ENCODE data around the gene PHRF1. TPM values are rescaled to one million over a fixed set of nuclear protein-coding genes. Genes with fewer than 3 reads are reported as not detected.

Gene PHRF1
- total RNA-seq, 2 experiments from 2014 or later: 40.0 to 44.5 TPM

- Mint-ChIP-seq H3K9me3 (ENCODE audit: low read depth) (no peaks in the 10 kb centered on the region), H3K4me1 (no peaks in the 10 kb centered on the region), H3K27ac (no peak overlapping the region), H3K27me3 (peaks cover 2% of the 10 kb centered on the region), H3K4me3 (no peak overlapping the region), H3K36me3 (ENCODE audit: low read depth) (no peaks in the 10 kb centered on the region)
- intact Hi-C loops (cut with DNase I, micrococcal nuclease): loop anchor here (1.0 to 5.0 kb wide), 6 partner anchors 17 to 169 kb away; partner anchors contain the start of genes LRRC56 (in 1 of the 2), PHRF1 (in 1 of the 2) and SCT (in 1 of the 2)
- DNase-seq (peak; percentile 87), ATAC-seq (peak; percentile 85)
- POLR2A ChIA-PET: no interaction called here
- CTCF ChIA-PET: interaction anchor here (0.8 to 1.5 kb wide), 17 partner anchors 9 to 199 kb away, joined by 3 to 13 read pairs (median 4); partner anchors contain the start of genes HRAS, PHRF1 and TMEM80
Measured at GRCh38 chr11:554428-555226, 21.6 kb upstream of the PHRF1 start.

DNA sequence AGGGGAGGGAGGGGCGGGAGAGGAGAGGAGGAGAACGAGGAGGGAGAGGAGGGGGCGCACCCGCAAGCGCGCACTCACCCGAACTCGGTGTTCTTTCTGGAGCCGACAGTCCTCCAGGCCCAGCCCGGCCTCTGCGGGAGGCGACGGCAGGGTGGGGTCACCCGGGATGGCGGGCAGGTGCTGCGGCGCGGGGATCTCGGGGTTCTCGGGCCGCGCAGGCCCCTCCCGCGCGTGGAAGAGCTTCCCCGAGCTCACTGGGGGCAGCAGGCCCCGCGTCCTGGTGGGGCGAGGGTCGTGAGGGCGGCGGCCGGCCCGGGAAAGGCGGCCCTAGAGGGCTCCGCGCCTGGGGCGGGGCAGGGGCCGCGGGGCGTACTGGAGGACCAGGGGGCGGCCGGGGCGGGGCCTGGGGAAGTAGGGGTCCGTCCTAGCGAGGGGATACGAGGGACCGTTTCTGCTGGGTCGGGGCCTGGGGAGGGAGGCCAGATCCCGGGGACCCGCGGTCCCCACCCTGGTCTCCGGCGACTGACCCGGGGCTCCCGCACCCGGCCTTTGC is 21.0 kb upstream of the PHRF1 start:
- Mint-ChIP-seq H3K27me3 (peaks cover 2% of the 10 kb centered on the region), H3K4me3 (no peak overlapping the region), H3K27ac (no peak overlapping the region), H3K36me3 (ENCODE audit: low read depth) (no peaks in the 10 kb centered on the region), H3K4me1 (peaks cover 4% of the 10 kb centered on the region), H3K9me3 (ENCODE audit: low read depth) (no peaks in the 10 kb centered on the region)
- intact Hi-C loops (cut with DNase I, micrococcal nuclease): loop anchor here (1.0 to 5.0 kb wide), 6 partner anchors 18 to 168 kb away; partner anchors contain the start of genes LRRC56 (in 1 of the 2), PHRF1 (in 1 of the 2) and SCT (in 1 of the 2)
- POLR2A ChIA-PET: no interaction called here
- no peak for DNase-seq
- CTCF ChIA-PET: interaction anchor here (0.7 to 2.4 kb wide), 12 partner anchors 10 to 248 kb away, joined by 3 to 13 read pairs (median 4); partner anchors contain the start of gene TMEM80
- peak; percentile 6 for ATAC-seq

DNA sequence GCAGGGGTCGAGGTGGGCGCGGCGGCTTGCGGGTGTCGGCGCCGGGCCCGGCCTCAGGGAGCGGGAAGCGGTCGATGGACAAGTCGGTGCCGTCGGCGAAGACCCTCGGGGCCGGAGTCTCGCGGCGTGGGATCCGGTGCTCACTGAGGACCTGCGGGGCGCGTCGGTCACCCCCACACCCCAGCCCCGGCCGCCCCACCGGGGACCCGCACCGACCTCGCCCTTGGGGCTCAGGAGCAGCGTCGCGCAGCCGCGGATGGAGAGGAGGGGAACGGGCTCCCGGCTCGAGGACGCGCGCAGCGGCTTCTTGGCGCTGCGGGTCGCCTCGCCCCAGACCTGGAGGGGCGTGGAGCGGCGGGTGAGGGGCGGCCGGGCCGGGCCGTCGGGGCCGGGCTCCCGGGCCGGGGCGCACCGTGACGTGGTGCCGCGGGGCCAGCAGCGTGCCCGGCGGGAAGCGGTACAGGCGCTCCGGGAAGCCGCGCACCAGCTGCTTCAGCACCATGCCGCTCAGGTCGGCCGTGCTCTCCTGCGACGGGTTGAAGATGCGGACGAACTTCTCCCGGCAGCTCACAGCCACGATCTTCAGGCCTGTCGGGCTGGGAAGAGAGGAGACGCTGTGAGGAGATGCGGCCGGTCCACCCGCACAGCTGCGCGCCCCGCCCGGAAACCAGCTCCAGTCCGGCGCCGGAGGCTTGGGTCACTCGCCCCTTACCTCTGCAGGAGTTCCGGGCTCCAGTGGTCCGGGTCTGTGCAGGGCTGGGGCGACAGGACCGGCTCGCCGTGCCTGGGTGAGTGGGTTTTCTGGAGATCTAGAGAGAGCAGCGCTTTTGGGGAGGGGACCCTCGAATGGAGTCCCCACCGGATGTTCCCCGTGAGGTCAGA is 20.2 kb upstream of the PHRF1 start:
- DNase-seq (peak; percentile 57), ATAC-seq (no peak)
- intact Hi-C loops (cut with DNase I, micrococcal nuclease): loop anchor here (1.0 to 5.0 kb wide), 6 partner anchors 19 to 167 kb away; partner anchors contain the start of genes LRRC56 (in 1 of the 2), PHRF1 (in 1 of the 2) and SCT (in 1 of the 2)
- Mint-ChIP-seq H3K27ac (no peak overlapping the region), H3K36me3 (ENCODE audit: low read depth) (no peaks in the 10 kb centered on the region), H3K9me3 (ENCODE audit: low read depth) (no peaks in the 10 kb centered on the region), H3K27me3 (peaks cover 2% of the 10 kb centered on the region), H3K4me1 (peaks cover 4% of the 10 kb centered on the region), H3K4me3 (no peak overlapping the region)
- POLR2A ChIA-PET: interaction anchor here (1.0 kb wide), 1 partner anchor 20 kb away, joined by 4 read pairs; no protein-coding TSS in a partner anchor
- CTCF ChIA-PET: interaction anchor here (0.7 to 2.4 kb wide), 5 partner anchors 18 to 248 kb away, joined by 3 to 8 read pairs (median 4); no protein-coding TSS in a partner anchor

DNA sequence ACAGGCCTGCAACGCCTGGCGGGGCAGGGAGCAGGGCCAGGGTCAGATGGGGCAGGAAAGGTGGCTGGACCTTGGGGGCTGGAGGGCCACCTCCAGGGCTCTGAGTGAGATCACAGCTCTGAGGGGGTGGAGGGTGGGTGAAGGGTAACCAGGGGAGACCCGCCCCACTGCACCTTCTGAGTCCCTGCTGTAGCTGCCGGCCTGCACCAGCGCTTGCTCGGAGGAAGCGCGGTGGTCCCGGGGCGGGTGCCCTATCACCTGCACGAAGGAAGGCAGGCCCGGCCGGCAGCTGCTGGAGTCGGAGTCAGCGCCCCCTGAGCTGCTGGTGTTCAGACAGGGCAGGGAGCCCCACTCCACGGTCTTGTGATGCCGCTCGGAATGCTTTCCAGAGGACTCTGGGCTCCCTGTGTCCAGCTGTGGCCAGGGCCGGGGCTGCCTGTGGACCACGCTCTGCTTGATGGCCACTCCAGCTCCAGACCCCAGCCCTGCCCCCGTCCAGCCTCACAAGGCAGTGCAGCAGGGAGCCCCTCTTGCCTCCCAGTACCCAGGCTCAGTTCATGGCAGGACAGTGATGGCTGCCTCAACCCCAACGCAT is 19.5 kb upstream of the PHRF1 start:
- ATAC-seq: no peak
- no peaks in the 10 kb centered on the region for H3K9me3 Mint-ChIP-seq (ENCODE audit: low read depth)
- H3K27ac Mint-ChIP-seq: no peak overlapping the region
- intact Hi-C loops (cut with DNase I, micrococcal nuclease): loop anchor here in 1 of 2 experiments (5.0 kb wide), 1 partner anchor 71 kb away; the partner anchor contains the start of gene SCT
- peak; percentile 10 for DNase-seq
- H3K4me1 Mint-ChIP-seq: peaks cover 7% of the 10 kb centered on the region
- POLR2A ChIA-PET: interaction anchor here (1.0 kb wide), 1 partner anchor 19 kb away, joined by 4 read pairs; no protein-coding TSS in a partner anchor
- CTCF ChIA-PET: interaction anchor here (0.7 to 2.4 kb wide), 3 partner anchors 19 to 170 kb away, joined by 3 to 8 read pairs (median 4); no protein-coding TSS in a partner anchor
- no peaks in the 10 kb centered on the region for H3K36me3 Mint-ChIP-seq (ENCODE audit: low read depth)
- H3K27me3 Mint-ChIP-seq: peaks cover 2% of the 10 kb centered on the region
- H3K4me3 Mint-ChIP-seq: no peak overlapping the region

GRCh38 chr11:557328-558132 is 18.7 kb upstream of the PHRF1 start:
- peak; percentile 18 for DNase-seq
- POLR2A ChIA-PET: no interaction called here
- Mint-ChIP-seq H3K4me1 (peaks cover 8% of the 10 kb centered on the region), H3K4me3 (no peak overlapping the region), H3K27ac (no peak overlapping the region), H3K9me3 (ENCODE audit: low read depth) (no peaks in the 10 kb centered on the region), H3K27me3 (peaks cover 2% of the 10 kb centered on the region), H3K36me3 (ENCODE audit: low read depth) (no peaks in the 10 kb centered on the region)
- CTCF ChIA-PET: interaction anchor here (2.4 kb wide), 1 partner anchor 169 kb away, joined by 8 read pairs; no protein-coding TSS in a partner anchor
- no peak for ATAC-seq
- intact Hi-C loops (cut with DNase I, micrococcal nuclease): loop anchor here in 1 of 2 experiments (5.0 kb wide), 1 partner anchor 70 kb away; the partner anchor contains the start of gene SCT

DNA sequence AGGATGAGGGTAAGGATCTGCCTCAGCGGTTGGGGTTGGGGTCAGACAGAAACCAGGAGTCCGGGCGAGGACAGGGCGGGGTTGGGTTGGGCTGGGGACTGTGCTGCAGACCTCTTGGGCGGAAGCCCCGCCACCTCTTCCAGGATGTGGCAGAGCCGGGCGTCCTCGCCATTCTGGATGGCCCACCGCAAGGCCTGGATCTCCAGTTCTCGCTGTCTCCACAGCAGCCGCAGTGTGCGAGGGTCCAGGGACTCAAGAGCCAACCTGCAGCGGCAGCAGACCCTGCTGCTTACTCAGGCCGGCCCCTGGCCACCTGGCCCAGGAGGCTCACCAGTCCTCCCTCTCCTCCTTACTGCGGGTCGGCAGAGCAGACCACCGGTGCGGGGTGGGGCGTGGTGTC is 17.8 kb upstream of the PHRF1 start:
- DNase-seq (no peak), ATAC-seq (no peak)
- peaks cover 8% of the 10 kb centered on the region for H3K4me1 Mint-ChIP-seq
- no peaks in the 10 kb centered on the region for H3K36me3 Mint-ChIP-seq (ENCODE audit: low read depth)
- H3K9me3 Mint-ChIP-seq (ENCODE audit: low read depth): no peaks in the 10 kb centered on the region
- H3K27ac Mint-ChIP-seq: no peak overlapping the region
- intact Hi-C loops (cut with DNase I, micrococcal nuclease): loop anchor here in 1 of 2 experiments (5.0 kb wide), 1 partner anchor 69 kb away; the partner anchor contains the start of gene SCT
- ChIA-PET POLR2A (no interaction called here), CTCF (interaction anchor here (0.8 kb wide), 1 partner anchor 64 kb away, joined by 4 read pairs; no protein-coding TSS in a partner anchor)
- H3K4me3 Mint-ChIP-seq: no peak overlapping the region
- peaks cover 2% of the 10 kb centered on the region for H3K27me3 Mint-ChIP-seq

GRCh38 chr11:559020-559620 is 17.1 kb upstream of the PHRF1 start:
- ATAC-seq: no peak
- no peaks in the 10 kb centered on the region for H3K9me3 Mint-ChIP-seq (ENCODE audit: low read depth)
- H3K36me3 Mint-ChIP-seq (ENCODE audit: low read depth): peaks cover 1% of the 10 kb centered on the region
- no peak overlapping the region for H3K27ac Mint-ChIP-seq
- intact Hi-C loops (cut with DNase I, micrococcal nuclease): loop anchor here in 1 of 2 experiments (5.0 kb wide), 1 partner anchor 68 kb away; the partner anchor contains the start of gene SCT
- H3K27me3 Mint-ChIP-seq: peaks cover 2% of the 10 kb centered on the region
- H3K4me1 Mint-ChIP-seq: peaks cover 8% of the 10 kb centered on the region
- H3K4me3 Mint-ChIP-seq: no peak overlapping the region
- CTCF ChIA-PET: interaction anchor here (0.6 to 1.6 kb wide), 5 partner anchors 16 to 706 kb away, joined by 3 to 7 read pairs (median 4); no protein-coding TSS in a partner anchor
- peak; percentile 18 for DNase-seq
- POLR2A ChIA-PET: interaction anchor here (0.6 kb wide), 1 partner anchor 247 kb away, joined by 3 read pairs; no protein-coding TSS in a partner anchor

GRCh38 chr11:559712-560304 is 16.5 kb upstream of the PHRF1 start:
- H3K4me1 Mint-ChIP-seq: peaks cover 8% of the 10 kb centered on the region
- intact Hi-C loops (cut with DNase I, micrococcal nuclease): loop anchor here (1.0 to 5.0 kb wide), 8 partner anchors 8 to 135 kb away; partner anchors contain the start of genes PHRF1 (in 2 of the 2), DEAF1 (in 1 of the 2), HRAS (in 1 of the 2) and RNH1 (in 1 of the 2)
- CTCF ChIA-PET: interaction anchor here (1.0 to 1.6 kb wide), 4 partner anchors 16 to 188 kb away, joined by 3 to 7 read pairs (median 4); partner anchors contain the start of gene TALDO1

More at GRCh38 chr11:559712-560304, 16.5 kb upstream of the PHRF1 start:
- H3K27ac Mint-ChIP-seq: peak overlapping the region; percentile 72
- peaks cover 2% of the 10 kb centered on the region for H3K27me3 Mint-ChIP-seq
- ATAC-seq: no peak
- POLR2A ChIA-PET: interaction anchor here (0.6 kb wide), 1 partner anchor 247 kb away, joined by 3 read pairs; no protein-coding TSS in a partner anchor
- no peaks in the 10 kb centered on the region for H3K9me3 Mint-ChIP-seq (ENCODE audit: low read depth)
- peak; percentile 33 for DNase-seq
- peak overlapping the region; percentile 85 for H3K4me3 Mint-ChIP-seq
- H3K36me3 Mint-ChIP-seq (ENCODE audit: low read depth): peaks cover 1% of the 10 kb centered on the region
